Right forelimb (tissue), 1 donor: Measurements from ENCODE around the gene MAB21L4.

Experiments used
- DNase-seq: peaks from one replicate; pipeline ENCODE4 v3.0.0-alpha.2; 2018

The MAB21L4 gene

DNA sequence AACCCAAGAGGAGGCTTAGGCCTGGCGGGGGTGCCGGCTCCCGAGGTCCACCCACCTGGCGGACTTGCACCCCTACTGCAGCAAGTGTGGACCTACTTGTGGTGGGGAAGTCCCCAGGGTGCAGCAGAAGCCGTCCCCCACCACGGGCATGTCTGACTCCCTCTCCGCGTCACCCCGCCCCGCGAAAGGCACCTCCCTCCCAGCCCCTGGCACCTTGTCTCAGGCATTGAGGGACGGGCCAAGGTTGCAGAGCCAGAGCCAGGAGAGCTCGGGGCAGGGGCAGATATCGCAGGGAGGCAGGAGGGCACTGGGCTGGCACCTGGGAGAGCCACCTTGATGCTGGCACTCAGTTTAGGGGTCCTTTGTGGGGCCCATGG lies 29.2 kb upstream of the MAB21L4 start:
- peak; percentile 26 for DNase-seq

- peak; percentile 41 for DNase-seq
Observed at GRCh38 chr2:240922982-240923537, 27.1 kb upstream of the MAB21L4 start.

GRCh38 chr2:240922245-240922981 lies 26.5 kb upstream of the MAB21L4 start:
- DNase-seq, result peak; percentile 34

- DNase-seq, result no peak
Observed at GRCh38 chr2:240921995-240922244, 26.0 kb upstream of the MAB21L4 start.

DNA sequence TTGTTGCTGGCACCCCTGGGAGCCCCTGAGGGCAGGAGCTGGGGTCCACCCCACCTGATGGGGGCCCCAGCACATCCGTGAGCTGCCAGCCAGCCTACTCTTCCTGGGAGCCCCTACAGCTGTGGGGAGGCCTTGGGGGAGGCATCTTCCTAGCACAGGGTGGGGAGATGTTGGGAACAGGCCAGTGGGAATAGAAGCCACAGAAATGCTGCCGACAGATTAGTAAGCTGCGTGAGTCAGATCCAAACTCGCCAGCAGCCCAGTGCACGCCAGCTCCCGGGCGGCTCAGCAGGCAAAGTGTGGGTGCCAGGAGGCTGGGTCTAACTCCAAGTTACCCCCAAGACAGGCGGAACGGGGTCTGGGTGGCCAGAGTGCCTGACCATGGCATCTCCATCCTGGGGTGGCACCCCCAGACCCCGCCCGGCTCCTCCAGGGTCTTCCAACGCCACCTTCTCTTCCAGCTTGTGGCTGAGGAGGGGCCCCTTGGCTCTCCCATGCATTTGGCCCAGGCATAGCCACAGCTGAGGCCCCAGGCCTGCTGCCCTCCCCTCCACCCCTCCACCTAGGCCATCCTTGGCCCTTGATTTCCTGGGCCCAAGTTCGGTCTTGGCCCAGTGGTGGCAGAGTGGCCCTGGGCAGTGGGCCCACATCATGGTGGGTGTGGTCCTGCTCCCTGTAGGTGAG lies 25.5 kb upstream of the MAB21L4 start:
- peak; percentile 49 for DNase-seq

DNA sequence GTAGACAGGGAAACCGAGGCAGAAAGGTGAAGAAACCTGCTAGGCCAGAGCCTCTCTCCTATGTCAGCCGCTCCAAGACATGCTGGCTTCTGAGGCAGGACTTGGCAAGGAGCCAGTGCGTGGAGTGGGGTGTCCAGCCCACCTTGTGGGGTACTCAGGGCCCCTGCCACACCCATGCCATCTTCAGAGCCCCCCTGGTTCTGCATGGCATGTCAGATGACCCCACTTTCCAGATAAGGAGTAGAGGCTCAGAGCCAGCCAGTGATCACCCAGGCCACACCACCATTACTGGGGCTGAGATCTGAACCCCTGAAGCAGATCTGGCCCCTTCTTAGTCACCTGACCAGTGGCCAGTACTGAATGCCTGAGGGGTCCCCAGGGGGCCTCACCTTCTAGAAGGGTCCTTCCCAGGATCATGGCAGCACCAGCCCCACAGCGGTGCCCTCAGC lies 24.9 kb upstream of the MAB21L4 start:
- peak; percentile 39 for DNase-seq

DNA sequence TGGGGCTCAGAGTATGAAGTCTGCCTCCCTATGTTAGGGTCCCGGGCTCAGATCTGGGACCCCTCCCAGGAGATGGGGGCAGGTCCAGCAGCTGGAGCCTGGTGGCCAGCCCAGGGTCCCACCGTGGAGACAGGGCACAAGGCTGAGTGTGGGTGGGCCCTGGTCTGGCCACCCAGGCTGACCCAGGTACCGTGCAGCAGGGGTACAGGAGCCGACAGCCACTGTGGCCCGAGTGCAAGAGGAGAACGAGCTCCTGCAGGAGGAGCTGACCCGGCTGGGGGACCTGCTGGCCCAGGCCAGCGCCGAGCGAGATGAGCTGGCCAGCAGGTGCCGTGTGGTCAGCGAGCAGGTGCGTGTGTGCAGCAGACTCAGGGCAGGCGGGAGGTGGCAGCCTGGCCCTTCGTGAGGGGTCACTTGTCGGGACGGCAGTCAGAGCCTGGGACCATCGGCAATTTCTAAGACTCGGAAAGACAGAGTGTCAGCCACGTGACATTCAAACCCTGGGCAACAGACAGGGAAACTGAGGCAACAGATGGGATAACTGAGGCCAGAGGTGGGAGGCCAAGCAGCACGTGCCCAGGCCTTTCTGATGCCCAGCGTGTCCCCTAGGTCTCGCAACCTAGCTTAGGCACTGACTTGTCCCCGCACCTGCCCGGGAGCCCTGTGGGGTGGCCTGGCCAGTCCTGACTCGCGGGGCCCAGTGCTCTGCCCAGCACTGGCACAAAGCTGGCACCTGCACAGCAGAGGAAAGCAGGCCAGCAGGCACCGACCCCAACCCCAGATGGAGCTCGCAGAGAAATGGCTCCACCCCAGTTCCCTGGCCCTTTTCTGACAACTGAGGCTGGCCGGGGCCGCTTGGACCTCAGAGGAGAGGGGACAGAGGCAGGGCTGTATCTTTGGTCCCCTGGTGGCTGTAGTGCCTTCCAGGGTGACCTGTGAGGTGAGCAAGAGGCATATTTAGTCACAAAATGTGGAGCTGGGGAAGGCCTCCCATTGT lies 24.1 kb upstream of the MAB21L4 start:
- DNase-seq, result peak; percentile 43

- peak; percentile 43 for DNase-seq
Observed at GRCh38 chr2:240919161-240919781, 23.3 kb upstream of the MAB21L4 start.

DNA sequence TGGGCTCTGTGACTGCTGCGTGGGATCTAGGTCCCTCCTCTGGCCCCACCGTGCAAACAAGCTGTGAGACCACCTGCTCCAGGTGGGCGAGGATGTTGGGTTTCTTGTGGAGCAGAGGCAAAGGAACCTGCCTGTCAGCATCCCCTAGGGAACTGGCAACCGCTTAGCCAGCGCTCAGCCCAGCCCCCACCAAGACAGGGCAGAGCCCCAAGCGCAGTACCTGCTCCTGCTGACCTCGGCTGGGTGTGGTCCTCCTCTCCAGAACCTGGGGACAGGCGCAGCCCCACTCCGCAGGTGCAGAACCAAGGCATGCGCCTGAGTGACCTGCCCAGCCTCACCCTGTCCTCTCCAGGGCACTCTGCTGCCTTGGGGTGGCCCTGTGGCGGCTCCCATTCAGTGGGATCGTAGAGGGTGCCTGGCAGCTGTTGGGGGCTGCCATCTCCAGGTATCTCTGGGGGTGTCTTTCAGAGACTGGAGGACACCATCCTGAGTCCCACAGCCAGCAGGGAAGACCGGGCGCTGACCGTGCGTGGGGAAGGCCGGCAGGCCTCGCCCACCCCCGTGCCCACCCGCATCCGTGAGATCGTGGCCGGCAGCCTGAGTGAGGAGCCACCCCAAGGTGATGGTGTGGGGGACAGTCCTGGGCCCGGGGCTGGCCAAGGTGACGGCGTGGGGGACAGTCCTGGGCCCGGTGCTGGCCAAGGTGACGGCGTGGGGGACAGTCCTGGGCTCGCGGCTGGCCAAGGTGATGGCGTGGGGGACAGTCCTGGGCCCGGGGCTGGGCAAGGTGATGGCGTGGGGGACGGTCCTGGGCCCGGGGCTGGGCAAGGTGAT lies 22.5 kb upstream of the MAB21L4 start:
- peak; percentile 32 for DNase-seq

GRCh38 chr2:240917684-240918257 lies 21.8 kb upstream of the MAB21L4 start:
- DNase-seq, result peak; percentile 44

GRCh38 chr2:240917009-240917683 lies 21.2 kb upstream of the MAB21L4 start:
- DNase-seq, result no peak

DNA sequence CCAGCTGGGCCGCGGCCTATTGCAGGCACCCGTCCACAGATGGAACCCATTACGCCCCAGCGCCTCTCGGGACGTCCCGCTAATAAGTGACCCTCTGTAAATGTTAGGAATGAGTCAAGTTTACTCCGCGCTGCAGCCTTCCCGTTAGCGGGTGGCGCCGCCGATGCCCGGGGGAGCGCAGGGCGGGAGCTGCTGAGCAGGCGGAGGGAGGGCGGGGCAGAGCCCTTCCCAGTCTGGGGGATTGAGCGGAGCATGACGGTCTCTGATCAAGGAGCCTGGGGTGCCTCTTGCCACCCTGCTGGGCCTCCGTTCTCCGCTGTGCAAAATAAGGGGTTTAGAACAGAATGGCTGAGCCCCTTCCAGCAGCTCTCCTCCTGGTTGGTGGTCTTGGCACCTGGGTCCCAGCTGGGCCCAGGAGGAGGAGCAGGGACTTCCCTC lies 20.6 kb upstream of the MAB21L4 start:
- DNase-seq, result peak; percentile 80

GRCh38 chr2:240915526-240916341 lies 19.8 kb upstream of the MAB21L4 start:
- peak; percentile 39 for DNase-seq

DNA sequence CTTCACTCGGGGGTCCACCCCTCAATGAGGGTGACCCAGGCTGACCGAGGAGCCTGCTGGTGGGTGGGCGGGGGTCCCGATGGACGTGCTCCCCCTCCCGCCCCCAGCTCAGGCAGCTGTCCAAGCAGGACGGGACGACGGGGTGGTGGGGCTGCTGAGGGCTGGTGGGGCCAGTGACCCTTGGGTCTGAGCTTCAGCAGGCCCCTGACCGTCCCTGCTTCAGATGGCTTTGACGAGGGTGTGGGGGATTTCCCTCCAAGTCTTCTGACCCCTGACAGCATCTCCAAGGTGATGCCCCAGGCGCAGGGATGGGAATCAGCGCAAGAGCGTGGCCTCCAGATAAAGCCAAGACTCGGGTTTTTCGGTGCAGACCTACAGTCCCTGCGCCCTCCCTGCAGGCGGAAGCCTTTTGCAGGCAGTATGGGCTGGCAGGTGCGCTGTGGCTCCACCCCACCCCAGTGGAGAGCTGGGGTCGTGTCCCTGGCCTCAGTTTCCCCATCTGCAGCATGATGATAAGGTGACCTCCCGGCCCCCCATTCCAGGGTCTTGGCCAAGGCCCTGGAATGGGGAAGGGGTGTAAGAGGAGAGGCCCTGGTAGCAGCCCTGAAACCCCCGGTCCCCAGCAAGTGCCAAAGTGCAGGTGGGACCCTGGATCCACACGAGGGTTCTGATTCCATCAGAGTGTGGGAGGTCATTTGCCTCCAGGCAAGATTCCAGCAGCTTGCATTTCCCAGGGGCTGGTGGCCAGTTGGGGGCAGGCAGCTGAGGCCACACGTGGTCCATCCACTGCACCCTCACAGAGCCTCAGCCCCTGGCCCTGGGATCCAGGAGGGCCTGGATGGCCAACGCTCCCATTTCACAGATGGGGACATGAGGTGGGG lies 18.9 kb upstream of the MAB21L4 start:
- no peak for DNase-seq

DNA sequence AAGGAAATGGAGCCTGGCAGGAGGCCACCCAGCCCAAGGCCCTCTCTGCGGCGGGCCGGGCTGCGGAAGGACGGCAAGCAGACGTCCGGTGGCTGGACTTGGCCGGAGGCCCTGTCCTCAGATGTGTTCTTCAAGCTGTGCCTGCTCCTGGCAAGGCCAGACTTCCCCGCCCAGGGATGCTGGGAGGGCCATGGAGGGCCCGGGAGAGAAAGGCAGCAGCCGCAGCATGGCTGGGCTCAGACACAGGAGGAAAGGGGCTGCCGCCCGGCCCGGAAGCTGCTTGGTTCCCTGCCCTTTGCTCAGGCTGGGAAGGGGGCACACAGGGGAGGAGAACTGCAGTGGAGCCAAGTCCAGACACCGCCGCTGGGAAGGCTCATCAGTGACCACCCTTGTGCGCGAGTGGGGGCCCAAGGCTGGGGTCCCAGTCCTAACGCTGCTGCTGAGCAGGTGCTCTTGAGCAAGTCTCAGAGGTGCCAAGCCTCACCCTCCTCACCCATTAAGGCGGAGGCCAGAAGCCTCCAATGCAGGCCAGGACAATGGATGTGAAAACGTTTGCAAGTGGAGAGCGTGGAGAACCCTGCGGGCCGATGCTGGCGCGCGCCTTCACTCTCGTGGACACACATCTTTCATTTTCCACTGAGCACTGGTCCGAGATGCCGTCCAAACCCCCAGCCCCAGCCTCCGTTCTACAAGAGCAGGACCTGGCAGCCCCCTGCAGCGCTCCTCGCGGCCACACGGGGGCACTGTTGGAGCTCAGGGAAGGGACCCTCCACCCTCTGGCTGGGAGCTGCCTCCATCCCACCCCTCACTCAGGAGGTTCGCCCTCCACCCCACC lies 18.1 kb upstream of the MAB21L4 start:
- DNase-seq, result peak; percentile 88

- no peak for DNase-seq
Observed at GRCh38 chr2:240912878-240913809, 17.2 kb upstream of the MAB21L4 start.
